Stomach (tissue), 9 donors: ENCODE data around the gene CFAP74. TPM values are rescaled to one million over a fixed set of nuclear protein-coding genes. Genes with fewer than 3 reads are reported as not detected.

Experiments
- DNase-seq, 2 donors: peaks; one replicate each; pipeline versions ENCODE4 v3.0.0 to v3.0.0-alpha.2; 2013 to 2019
- H3K27ac ChIP-seq, 5 donors: fragments of 200-600 bp in 4 of 5; sonication (generic) in 4 of 5; one replicate each; pipeline ENCODE4 v1.5.1; 2013 to 2019; ENCODE audit warnings: mild to moderate bottlenecking in 1 of 5, moderate library complexity in 1 of 5
- H3K27me3 ChIP-seq, 3 donors: fragments of 200-600 bp; sonication (generic); one replicate each; pipeline ENCODE4 v1.5.1; 2017 to 2019; ENCODE audit warnings: mixed run types in 1 of 3
- H3K36me3 ChIP-seq, 4 donors: fragments of 200-600 bp; sonication (generic); 1 replicate in 3 of 4; 2 replicates in 1 of 4; pipeline ENCODE4 v1.5.1; 2016 to 2019
- H3K4me1 ChIP-seq, 4 donors: fragments of 200-600 bp; sonication (generic); one replicate each; pipeline ENCODE4 v1.5.1; 2016 to 2019
- H3K4me3 ChIP-seq, 4 donors: fragments of 200-600 bp; sonication (generic) in 3 of 4; one replicate each; pipeline ENCODE4 v1.5.1; 2016 to 2019; ENCODE audit warnings: mild to moderate bottlenecking in 1 of 4
- H3K9me3 ChIP-seq, 4 donors: fragments of 200-600 bp; sonication (generic); one replicate each; pipeline ENCODE4 v1.5.1; 2016 to 2019
- EP300 ChIP-seq: sonication (generic); formaldehyde crosslinking; IDR thresholded peaks from one replicate; pipeline ENCODE4 v1.6.1; 2017; ENCODE audit warnings: antibody characterized with exemption
- POLR2A ChIP-seq, 4 donors: fragments of 450-650 bp; IDR thresholded peaks; one replicate each; pipeline ENCODE4 v1.6.1; 2016; ENCODE audit warnings: antibody characterized with exemption in 4 of 4, control low read depth in 2 of 4, mild to moderate bottlenecking in 1 of 4, moderate library complexity in 1 of 4
- POLR2AphosphoS5 ChIP-seq, 3 donors: sonication (generic); formaldehyde crosslinking; IDR thresholded peaks; one replicate each; pipeline ENCODE4 v1.6.1; 2016; ENCODE audit warnings: antibody characterized with exemption in 3 of 3
- WGBS, 5 donors: extraction: QIAGEN DNeasy Blood & Tissue Kit in 3 of 5; methylation state at CpG; one replicate each; pipeline versions ENCODE4 v1.1.5 to v1.1.7; 2013 to 2018; 5-methylcytosine and 5-hydroxymethylcytosine counted together
- intact Hi-C: fragments of 100-400 bp; cut with DNase I; formaldehyde crosslinking; loops from one replicate; pipeline ENCODE4 v1.15.1; 2023; ENCODE audit warnings: low total_unique reads
- polyA plus RNA-seq, 3 donors: library from polyadenylated mRNA; stranded (reverse); fragments of 200-250 nt; gene quantifications; one replicate each; pipeline ENCODE4 v1.2.3, GENCODE V29; 2013
- total RNA-seq, 5 donors: library from RNA; depleted of rRNA; stranded (reverse); fragments of >200 nt; gene quantifications; one replicate each; pipeline versions ENCODE4 v1.1.0 to v1.2.3, GENCODE V29; 2014 to 2016
- TF ChIP-seq, protein P1 (sequence below), 7 experiments: fragments of 450-650 bp in 4 of 7; fragments of 200-600 bp in 3 of 7; sonication (generic) in 3 of 7; IDR thresholded peaks; one replicate each; pipeline ENCODE4 v1.5.1; 2016 to 2019; ENCODE audit warnings: antibody characterized with exemption in 7 of 7, control low read depth in 2 of 7, mild to moderate bottlenecking in 1 of 7
- donor health status: healthy with polysubstance abuse.
- donor health status: Bipolar disorder and iron deficiency.
- donor health status: healthy.

CFAP74 gene
- total and polyA plus RNA-seq, 8 donors = under 0.01 TPM; not detected in 7

- peaks cover 0 to 50% (median 5%) of the 10 kb centered on the region in 3 donors for H3K27me3 ChIP-seq
- H3K9me3 ChIP-seq = no peaks in the 10 kb centered on the region
- intact Hi-C loops = no loop called here
- TF ChIP-seq POLR2A (IDR thresholded peaks at IDR 0.05) (no peak), POLR2AphosphoS5 (IDR thresholded peaks at IDR 0.05) (no peak), EP300 (no peak)
- TF ChIP-seq, protein P1, sequence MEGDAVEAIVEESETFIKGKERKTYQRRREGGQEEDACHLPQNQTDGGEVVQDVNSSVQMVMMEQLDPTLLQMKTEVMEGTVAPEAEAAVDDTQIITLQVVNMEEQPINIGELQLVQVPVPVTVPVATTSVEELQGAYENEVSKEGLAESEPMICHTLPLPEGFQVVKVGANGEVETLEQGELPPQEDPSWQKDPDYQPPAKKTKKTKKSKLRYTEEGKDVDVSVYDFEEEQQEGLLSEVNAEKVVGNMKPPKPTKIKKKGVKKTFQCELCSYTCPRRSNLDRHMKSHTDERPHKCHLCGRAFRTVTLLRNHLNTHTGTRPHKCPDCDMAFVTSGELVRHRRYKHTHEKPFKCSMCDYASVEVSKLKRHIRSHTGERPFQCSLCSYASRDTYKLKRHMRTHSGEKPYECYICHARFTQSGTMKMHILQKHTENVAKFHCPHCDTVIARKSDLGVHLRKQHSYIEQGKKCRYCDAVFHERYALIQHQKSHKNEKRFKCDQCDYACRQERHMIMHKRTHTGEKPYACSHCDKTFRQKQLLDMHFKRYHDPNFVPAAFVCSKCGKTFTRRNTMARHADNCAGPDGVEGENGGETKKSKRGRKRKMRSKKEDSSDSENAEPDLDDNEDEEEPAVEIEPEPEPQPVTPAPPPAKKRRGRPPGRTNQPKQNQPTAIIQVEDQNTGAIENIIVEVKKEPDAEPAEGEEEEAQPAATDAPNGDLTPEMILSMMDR (IDR thresholded peaks at IDR 0.05) = no peak
- H3K36me3 ChIP-seq = no peaks in the 10 kb centered on the region
- H3K27ac ChIP-seq = no peak overlapping the region
- no peak for DNase-seq
- no peak overlapping the region for H3K4me3 ChIP-seq
- peaks cover 0 to 15% (median 4%) of the 10 kb centered on the region in 4 donors for H3K4me1 ChIP-seq
- WGBS, 5 donors = 81 to 90% (median 87%) methylated on average over 4 to 26 of the region's 26 CpGs
Observed at GRCh38 chr1:2028870-2029560, 25.4 kb upstream of the CFAP74 start.

- intact Hi-C loops = no loop called here
- Histone ChIP-seq H3K27me3 (peaks cover 3 to 50% (median 7%) of the 10 kb centered on the region in 3 donors), H3K9me3 (no peaks in the 10 kb centered on the region), H3K4me1 (peaks cover 0 to 15% (median 4%) of the 10 kb centered on the region in 4 donors), H3K27ac (no peak overlapping the region), H3K4me3 (no peak overlapping the region), H3K36me3 (no peaks in the 10 kb centered on the region)
- TF ChIP-seq, protein P1 (IDR thresholded peaks at IDR 0.05) = no peak
- no peak for TF ChIP-seq POLR2A (IDR thresholded peaks at IDR 0.05)
- no peak for TF ChIP-seq POLR2AphosphoS5 (IDR thresholded peaks at IDR 0.05)
- TF ChIP-seq EP300 = no peak
- no peak for DNase-seq
- 87 to 91% (median 88%) methylated on average over 30 to 46 of the region's 46 CpGs for WGBS, 5 donors
Observed at GRCh38 chr1:2027961-2028583, 24.5 kb upstream of the CFAP74 start.

- H3K27ac ChIP-seq = peak overlapping the region in 2 of 5 donors; percentile 8 to 27
- intact Hi-C loops = no loop called here
- H3K4me3 ChIP-seq = peak overlapping the region in 2 of 4 donors; percentile 2 to 6
- no peak for TF ChIP-seq EP300
- TF ChIP-seq POLR2A (IDR thresholded peaks at IDR 0.05) = no peak
- no peak for TF ChIP-seq POLR2AphosphoS5 (IDR thresholded peaks at IDR 0.05)
- TF ChIP-seq, protein P1 (IDR thresholded peaks at IDR 0.05) = no peak
- peak in 1 of 2 donors; percentile 80 for DNase-seq
- H3K36me3 ChIP-seq = no peaks in the 10 kb centered on the region
- peaks cover 0 to 15% (median 4%) of the 10 kb centered on the region in 4 donors for H3K4me1 ChIP-seq
- no peaks in the 10 kb centered on the region for H3K9me3 ChIP-seq
- WGBS, 5 donors = 54 to 71% (median 66%) methylated on average over 32 to 39 of the region's 39 CpGs
- H3K27me3 ChIP-seq = peaks cover 19 to 53% (median 33%) of the 10 kb centered on the region in 3 donors
Observed at GRCh38 chr1:2025491-2025981, 21.9 kb upstream of the CFAP74 start.

GRCh38 chr1:2024887-2025286 lies 21.3 kb upstream of the CFAP74 start:
- Histone ChIP-seq H3K4me1 (peaks cover 0 to 17% (median 6%) of the 10 kb centered on the region in 4 donors), H3K4me3 (no peak overlapping the region), H3K27ac (peak overlapping the region in 1 of 5 donors; percentile 8), H3K36me3 (no peaks in the 10 kb centered on the region), H3K9me3 (no peaks in the 10 kb centered on the region), H3K27me3 (peaks cover 24 to 60% (median 39%) of the 10 kb centered on the region in 3 donors)
- 84 to 97% (median 91%) methylated on average over 5 to 18 of the region's 18 CpGs for WGBS, 5 donors
- intact Hi-C loops = no loop called here
- DNase-seq = no peak
- no peak for TF ChIP-seq EP300
- no peak for TF ChIP-seq POLR2AphosphoS5 (IDR thresholded peaks at IDR 0.05)
- TF ChIP-seq, protein P1 (IDR thresholded peaks at IDR 0.05) = no peak
- no peak for TF ChIP-seq POLR2A (IDR thresholded peaks at IDR 0.05)
